NCI-H748 (cell line): ENCODE results near the gene LRRC41.
"Not testable (repeated sequence)": the region's sequence is repeated elsewhere in the genome, so short reads cannot be mapped to it uniquely, and the experiment has no call there.

ENCODE experiments used
- DNase-seq: peaks from one replicate; lab custom pipeline; 2025; ENCODE audit not compliant: unreplicated experiment; lab: John Stamatoyannopoulos, UW

LRRC41 gene

DNA sequence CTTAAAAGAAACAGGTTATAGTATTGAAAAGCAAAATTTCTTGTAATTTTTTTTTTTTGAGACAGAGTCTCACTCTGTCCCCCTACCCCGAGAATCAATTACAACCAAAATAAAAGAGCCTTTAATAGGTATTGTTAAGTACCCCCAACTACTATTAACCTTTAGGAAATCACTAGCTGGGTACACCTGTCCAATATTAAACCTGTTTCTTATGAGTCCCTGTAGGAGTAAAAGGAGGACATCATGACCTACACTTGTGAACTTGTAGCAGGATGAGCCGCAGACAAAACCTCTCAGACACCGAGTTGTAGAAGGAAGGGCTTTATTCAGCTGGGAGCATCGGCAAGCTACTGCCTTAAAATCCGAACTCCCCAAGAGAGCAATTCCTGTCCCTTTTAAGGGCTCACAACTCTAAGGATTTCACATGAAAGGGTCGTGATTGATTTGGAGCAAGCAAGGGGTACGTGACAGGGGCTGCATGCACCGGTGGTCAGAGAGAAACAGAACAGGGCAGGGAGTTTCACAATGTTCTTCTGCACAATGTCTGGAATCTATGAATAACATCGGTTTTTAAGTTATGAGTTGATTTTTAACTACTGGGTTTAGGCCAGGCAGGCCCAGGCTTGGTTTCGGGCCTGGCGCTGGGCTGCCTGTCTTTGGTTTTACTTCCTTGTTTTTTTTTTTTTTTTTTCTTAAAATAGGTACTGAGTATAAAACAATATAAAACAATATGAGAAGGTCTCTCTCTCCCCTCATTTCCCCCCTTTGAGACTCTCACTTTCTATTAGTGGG lies 22.1 kb upstream of the LRRC41 start:
- DNase-seq: not testable (repeated sequence)

DNA sequence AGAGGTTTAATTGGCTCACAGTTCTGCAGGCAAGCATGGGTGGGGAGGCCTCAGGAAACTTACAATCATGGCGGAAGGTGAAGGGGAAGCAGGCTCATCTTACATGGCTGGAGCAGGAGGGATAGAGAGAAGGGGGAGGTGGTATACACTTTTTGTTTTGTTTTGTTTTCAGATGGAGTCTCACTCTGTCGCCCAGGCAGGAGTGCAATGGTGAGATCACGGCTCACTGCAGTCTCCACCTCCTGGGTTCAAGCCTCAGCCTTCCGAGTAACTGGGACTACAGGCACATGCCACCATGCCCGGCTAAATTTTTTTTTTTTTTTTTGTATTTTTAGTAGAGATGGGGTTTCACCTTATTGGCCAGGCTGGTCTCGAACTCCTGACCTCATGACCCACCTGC lies 18.8 kb upstream of the LRRC41 start:
- DNase-seq: not testable (repeated sequence)

DNA sequence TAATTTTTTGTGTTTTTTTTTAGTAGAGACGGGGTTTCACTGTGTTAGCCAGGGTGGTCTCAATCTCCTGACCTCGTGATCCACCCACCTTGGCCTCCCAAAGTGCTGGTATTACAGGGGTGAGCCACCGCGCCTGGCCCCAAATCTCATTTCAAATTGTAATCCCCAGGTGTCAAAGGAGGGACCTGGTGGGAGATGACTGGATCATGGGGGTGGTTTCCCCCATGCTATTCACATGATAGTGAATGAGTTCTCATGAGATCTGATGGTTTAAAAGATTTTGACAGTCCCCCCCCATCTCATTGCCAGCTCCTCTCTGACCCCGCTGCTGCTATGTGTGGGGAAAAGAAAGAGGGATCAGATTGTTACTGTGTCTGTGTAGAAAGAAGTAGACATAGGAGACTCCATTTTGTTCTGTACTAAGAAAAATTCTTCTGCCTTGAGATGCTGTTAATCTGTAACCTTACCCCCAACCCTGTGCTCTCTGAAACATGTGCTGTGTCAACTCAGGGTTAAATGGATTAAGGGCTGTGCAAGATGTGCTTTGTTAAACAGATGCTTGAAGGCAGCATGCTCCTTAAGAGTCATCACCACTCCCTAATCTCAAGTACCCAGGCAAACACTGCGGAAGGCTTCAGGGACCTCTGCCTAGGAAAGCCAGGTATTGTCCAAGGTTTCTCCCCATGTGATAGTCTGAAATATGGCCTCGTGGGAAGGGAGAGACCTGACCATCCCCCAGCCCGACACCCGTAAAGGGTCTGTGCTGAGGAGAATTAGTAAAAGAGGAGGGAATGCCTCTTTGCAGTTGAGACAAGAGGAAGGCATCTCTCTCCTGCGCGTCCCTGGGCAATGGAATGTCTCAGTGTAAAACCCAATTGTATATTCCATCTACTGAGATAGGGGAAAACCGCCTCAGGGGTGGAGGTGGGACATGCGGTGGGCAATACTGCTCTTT lies 16.8 kb upstream of the LRRC41 start:
- not testable (repeated sequence) for DNase-seq

DNA sequence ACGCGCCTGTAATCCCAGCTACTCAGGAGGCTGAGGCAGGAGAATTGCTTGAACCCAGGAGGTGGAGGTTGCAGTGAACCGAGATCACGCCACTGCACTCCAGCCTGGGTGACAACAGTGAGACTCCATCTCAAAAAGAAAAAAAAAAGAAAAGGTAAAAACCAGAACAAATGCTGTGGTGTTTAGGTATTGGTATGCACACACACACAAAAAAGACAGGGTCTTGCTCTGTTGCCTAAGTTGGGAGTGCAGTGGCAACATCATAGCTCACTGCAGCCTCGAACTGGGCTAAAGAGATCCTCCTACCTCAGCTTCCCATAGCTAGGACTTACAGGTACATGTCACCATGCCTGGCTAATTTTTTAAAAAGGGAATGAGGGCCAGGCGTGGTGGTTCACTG lies 15.9 kb upstream of the LRRC41 start:
- not testable (repeated sequence) for DNase-seq

DNA sequence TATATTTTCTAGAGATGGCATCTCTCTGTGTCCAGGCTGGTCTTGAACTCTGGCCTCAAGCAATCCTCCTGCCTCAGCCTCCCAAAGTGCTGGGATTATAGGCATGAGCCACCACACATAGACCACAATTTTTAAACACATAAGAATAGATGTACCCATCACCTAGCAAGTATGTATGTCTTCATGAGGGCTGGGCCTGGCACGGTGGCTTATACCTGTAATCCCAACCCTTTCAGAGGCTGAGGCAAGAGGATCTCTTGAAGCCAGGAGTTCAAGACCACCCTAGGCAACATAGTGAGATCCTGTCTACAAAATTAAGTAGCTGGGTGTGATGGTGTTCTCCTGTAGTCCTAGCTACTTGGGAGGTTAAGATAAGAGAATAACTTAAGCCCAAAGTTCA lies 13.9 kb upstream of the LRRC41 start:
- DNase-seq: no peak

DNA sequence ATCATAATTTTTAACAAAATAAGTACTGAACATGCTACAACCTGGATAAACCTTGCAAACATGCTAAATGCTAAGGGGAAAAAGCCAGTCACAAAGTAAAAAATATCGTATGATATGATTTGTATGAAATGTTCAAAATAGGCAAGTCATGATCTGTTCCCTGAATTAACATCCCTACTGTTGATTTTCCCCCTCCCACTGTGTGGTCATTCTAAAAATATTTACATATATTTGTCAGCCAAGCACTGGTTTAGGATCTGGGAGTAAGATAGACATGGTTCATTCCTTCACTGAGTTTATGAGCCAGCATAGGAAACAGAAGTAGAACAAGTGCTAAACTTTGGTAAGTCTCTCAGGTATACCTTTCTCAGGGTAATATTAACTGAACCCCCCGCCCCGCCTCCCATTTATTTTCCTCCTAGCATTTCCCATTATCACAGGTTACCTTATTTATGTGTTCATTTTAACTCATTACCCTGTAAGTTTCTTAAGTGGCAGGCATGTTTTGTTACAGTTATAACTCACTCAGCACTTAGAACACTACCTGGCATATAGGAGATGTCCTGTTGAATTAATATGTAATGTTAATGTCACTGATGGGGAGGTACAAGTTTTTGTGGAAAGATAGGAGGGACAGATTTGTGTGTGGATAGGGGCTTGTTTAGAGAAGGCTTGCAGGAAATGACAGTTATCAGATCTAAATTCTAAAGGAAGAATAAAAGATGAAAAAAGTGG lies 12.4 kb upstream of the LRRC41 start:
- DNase-seq: no peak

DNA sequence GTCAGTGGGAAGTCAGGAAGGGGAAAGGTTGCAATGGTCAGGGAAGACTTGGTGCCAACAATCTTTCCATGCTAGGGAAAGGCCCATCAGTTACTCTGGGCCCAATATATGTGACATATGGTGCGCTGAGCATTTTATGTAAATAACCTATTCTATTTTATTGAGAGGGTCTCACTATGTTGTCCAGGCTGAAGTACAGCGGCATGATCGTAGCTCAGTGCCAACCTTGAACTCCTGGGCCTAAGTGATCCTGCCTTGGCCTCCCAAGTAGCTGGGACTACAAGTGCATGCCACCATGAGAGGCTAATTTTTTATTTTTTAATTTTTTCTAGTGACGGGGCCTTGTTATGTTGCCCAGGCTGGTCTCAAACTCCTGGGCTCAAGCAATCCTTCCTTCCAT lies 6.9 kb upstream of the LRRC41 start:
- DNase-seq: no peak

DNA sequence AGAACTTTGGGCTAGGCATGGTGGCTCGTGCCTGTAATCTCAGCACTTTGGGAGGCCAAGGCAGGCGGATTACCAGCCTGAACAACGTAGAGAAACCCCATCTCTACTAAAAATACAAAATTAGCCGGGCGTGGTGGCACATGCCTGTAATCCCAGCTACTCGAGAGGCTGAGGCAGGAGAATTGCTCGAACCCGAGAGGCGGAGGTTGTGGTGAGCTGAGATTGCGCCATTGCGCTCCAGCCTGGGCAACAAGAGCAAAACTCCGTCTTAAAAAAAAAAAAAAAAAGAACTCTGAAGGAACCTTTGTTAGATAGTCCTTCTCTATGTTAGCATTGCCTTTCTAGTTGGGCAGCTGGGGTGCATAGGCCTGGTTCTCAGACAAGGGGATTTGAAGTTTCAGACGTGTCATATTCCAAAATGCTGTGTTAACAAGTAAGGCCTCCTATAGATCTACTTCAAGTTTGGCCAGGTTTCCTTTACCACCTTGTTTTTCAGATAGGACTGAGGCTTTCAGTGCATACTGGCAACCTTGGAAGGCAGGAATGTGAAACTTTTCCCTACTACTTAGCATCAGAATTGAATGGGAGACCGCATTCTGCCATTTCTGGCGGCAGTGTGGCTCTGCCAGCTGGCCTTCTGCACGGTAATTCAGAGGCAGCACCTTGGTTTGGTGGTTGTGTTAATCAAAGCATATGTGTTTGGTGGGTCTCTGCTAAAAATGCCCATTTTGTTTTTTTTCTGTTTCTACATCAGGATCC lies 6.2 kb upstream of the LRRC41 start:
- DNase-seq: no peak

DNA sequence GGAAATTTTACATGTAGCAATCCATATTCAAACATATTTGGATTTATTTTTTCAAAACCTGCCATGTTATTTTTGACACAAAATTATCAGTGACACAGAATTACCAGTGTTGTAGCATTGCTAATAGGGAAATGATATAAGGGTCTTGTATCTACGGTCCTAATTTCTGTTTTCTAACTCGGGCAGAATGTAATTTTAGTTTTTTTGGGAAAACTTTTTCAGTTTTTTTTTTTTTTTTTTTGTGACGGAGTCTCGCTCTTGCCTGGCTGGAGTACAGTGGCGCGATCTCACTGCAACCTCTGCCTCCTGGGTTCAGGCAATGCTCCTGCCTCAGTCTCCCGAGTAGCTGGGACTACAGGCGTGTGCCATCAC lies 2.7 kb upstream of the LRRC41 start:
- no peak for DNase-seq

DNA sequence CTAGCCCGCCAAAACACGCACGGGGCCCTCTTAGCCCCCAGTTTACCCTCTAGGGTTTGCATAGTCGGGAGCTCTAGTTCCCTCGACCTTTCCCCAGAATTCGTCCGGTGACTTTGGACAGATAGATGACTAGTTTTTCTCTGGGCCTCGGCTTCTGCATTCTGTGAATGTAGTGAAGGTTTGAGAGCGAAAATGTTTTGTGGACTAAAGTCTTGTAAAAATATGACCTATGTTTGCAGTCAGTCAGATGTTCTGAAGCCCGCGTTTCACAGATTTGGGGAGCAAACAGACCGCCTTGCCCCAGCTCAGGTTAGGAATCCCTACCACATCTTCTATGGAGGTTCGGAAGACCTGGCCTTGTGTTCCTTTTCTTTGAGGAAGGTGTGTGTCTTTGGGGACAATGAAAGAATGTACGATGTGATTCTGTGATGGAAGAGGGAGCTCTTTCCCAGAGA lies 483 bp upstream of the LRRC41 start:
- DNase-seq: no peak

DNA sequence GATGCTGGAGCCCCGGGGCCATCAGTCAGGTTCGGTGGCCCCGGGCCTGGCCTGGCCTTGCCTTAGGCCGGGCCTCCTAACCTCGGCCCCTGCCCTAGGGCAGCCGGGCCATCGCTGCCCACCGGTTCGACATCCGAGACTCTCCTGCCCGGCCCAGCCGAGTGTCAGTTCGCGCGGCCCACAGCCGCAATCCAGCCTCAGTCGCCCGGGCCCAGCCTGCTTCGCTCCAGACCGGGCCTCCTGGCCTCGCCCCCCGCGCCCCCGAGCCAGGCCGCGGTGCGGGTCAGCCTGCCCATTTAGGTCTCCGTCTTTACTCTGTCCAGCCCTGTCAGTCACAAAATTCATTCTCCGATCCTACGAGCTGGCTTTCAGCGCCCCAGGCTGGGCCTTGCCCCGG lies 777 bp downstream of the LRRC41 start:
- peak; percentile 61 for DNase-seq

DNA sequence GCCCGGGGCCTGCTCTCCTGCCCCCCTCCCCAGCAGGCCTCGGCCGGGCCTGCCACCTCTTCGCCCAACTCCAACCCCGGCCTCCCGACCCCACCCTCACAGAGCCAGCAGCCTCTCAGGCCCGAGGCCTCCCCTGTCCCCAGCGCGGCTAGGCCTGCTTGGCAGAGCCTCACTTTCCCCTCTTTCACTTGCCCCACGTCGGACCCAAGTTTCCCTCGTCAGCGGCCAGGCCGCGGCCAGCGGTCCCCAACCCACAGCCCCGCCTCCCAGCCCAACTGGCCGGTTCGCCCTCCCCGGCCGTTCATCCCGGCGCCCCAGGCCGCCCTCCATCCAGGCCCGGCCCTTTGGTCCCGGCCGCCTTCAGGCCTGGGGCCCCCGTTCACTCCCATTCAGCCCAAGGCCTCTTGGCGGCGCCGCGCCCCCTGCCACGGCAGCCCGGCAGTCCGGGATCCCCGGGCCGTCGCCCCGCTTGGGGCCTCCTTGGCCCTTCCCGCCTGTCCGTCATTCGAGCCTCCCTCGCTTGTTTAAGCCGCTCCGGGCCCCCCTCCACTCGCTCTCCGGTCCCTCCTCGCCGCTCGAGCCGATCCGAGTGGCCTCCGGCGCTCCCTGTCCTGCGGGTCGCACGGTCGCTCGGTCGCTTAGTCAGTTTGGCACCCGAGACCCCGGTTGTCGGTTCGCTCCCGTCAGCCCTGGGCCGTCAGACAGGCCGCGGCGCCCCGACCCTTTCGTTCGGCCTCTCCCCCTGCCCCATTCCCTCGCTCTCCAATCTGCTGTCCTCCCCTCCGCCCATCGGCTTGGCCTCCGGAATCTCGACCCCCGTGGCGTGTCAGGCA lies 1.4 kb downstream of the LRRC41 start:
- DNase-seq: peak; percentile 58

DNA sequence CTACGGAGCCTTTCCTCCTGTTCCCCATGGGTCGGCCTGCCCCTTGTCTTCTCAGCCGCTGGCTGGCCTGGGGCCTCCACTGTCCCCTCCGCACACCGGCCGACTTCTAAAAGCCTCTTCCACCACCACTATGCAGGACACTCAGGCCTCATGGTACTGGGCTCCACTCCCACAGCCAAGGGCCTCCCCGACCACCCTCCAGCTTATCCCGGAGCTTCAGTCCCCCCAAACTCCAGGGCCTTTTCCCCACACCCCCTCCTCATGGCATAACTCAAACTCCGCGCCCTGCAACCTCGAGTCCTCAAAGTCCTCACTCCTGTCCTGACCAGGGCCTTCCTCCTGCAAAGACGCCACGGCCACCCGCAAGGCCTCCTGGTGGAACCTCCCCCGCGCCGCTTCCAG lies 2.0 kb downstream of the LRRC41 start:
- no peak for DNase-seq

DNA sequence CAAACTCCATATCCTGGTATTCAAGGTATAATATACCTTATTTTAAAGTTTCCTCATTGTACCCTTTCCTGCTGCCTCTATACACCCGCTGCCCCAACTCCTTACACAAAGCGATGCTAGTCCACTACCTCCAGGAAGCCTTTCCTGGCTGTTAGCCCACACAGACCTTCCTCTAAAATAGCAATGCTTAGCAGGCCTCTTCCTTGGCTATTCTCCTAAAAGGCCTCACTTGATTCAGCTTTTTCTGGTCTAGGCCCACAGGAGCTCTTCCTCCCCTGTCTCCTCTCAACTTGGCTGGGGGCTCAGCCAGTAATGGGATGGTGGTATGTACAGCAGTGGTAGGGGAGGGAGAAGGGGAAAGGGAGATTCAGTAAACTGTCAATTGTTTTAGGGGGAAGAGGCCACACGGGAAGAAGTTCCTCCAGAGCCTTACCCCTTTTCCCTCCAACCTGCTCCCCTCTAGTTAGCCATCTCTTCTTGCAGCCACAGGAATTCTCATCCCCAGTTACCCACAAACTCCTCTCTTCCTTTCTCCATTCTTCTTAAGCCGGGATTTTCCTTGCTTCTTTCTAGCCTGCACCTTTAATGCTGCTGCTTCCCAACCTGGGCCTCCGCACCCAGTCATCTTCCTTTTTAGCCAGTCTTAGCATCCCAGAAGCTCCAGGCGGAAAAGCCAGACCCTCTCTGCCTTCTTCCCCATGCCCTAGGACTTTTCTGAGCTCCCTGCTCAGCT lies 2.6 kb downstream of the LRRC41 start:
- DNase-seq: no peak

DNA sequence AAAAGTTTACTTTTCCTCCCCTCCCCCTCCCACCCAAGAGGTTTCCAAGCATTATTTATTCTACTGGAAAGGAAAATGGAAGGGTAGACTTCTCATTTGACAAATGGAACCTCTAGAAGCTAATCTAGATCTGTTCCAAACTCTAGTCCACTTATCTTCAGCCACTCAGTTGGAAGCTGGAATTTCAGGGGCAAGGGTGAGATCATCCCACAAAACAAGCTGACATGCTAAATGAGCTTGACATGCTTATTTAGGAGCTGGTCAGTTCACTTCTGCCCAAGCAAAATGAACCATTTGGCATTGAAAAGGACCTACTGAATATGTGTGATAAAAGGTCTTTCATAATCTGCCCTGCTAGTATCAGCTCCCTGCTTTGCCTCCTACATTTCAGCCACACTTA lies 5.0 kb downstream of the LRRC41 start:
- no peak for DNase-seq

DNA sequence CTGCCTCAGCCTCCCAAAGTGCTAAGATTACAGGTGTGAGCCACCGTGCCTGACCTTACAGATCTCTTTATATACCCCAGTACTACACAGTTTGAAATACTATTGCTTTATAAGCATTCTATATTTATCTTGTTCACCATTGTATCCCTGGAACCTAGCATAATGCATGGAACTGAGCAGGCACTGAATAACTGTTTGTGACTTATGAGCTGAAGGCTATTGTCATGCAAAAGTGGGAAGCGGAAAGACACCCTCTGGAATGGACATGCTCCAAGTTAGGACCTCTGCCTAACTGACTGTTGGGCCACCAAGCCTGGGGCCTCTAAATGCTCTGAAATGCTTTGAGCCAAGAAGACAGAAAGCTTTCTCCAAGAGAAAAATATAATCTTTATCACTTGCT lies 8.1 kb downstream of the LRRC41 start:
- DNase-seq: no peak

DNA sequence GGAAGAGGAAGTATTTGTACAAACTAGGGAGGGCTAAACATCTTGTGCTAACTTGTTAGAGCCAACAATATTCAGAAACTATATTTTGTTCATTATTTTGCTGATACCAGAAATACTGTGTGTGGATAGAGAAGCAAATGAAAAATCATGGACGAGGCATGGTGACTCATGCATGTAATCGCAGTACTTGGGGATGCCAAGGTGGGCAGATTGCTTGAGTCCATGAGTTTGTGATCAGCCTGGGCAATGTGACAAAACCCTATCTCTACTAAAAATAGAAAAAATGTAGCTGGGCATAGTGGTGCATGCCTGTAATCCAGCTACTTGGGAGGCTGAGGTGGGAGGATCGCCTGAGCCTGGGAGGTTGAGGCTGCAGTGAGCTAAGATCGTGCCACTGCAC lies 13.4 kb downstream of the LRRC41 start:
- no peak for DNase-seq

DNA sequence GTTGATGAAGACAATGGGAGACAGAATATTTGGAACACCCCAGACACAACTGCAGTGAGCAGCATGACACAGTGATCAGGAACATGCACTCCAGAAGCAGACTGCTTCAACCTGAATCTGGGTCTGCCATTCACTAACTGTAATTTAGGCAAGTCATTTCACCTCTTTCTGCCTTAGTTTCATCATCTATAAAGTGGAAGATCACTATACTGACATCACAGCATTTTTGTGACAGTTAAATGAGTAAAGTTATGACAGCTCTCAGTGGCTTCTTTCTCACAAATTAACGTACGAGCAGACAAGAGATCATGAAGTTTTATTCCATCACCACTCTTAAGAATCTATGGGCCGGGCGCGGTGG lies 14.3 kb downstream of the LRRC41 start:
- DNase-seq: no peak

DNA sequence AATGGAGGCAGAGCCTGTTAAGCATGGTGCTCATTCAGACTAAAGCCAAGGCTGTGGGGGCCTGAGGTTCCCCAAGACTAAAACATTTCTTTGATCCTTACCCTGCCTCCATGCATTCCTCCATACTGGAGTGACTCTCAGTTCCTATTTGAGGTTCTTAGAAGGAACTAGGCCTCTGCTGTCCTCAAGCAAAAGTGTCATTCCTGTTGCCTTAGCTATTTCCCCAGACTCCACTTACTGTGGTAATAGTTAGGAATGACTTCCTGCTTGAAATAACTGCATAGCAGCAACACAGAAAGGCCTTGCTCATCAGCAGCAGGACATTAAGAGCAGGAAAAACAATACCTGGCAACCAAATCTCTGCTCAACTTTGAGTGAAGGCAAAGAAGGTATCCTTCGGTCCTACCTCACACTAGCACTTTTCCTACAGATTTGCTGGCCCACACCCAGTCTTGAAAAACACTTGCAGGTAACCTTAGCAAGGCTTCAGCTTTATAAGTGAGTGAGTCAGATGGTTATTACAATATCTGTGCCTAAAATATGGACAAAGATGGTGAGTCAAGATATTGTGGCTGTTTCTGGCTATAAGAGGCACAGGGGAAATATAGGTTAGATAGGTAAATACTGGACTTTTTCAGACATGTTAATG lies 14.8 kb downstream of the LRRC41 start:
- DNase-seq: no peak
